CD8-positive, alpha-beta memory T cell (primary cell): ENCODE measurements around the gene NPHP4. TPM values are rescaled to one million over a fixed set of nuclear protein-coding genes. Genes with fewer than 3 reads are reported as not detected.

Experiments
- CTCF ChIA-PET: fragments of 350-600 bp; sonication (Branson Sonifier 250); formaldehyde crosslinking; loops from one replicate; lab custom pipeline; 2021; ENCODE audit warnings: antibody characterized with exemption; lab: Charles Lee
- POLR2A ChIA-PET: fragments of 350-600 bp; sonication (Branson Sonifier 250); formaldehyde crosslinking; loops from one replicate; lab custom pipeline; 2021; ENCODE audit warnings: antibody characterized with exemption; lab: Charles Lee
- DNase-seq, 5 donors: peaks; one replicate each; pipeline versions ENCODE4 v3.0.0 to v3.0.0-alpha.2; 2020 to 2022; ENCODE audit warnings: mixed read lengths in 1 of 5
- H3K27ac ChIP-seq: one replicate; pipeline ENCODE4 v1.7.0; 2013; ENCODE audit warnings: low read depth, mild to moderate bottlenecking, low read length, moderate library complexity
- H3K27me3 ChIP-seq: 2 replicates; pipeline ENCODE4 v1.7.0; 2013; ENCODE audit warnings: low read length, mild to moderate bottlenecking; ENCODE audit not compliant: insufficient read depth, poor library complexity, severe bottlenecking
- H3K36me3 ChIP-seq: 2 replicates; pipeline ENCODE4 v1.7.0; 2013; ENCODE audit warnings: mild to moderate bottlenecking, low read length, moderate library complexity; ENCODE audit not compliant: insufficient read depth
- H3K4me1 ChIP-seq: 2 replicates; pipeline ENCODE4 v1.7.0; 2013; ENCODE audit warnings: mild to moderate bottlenecking, low read length, moderate library complexity; ENCODE audit not compliant: insufficient read depth
- H3K4me3 ChIP-seq: 2 replicates; pipeline ENCODE4 v1.7.0; 2013; ENCODE audit warnings: mild to moderate bottlenecking, low read length
- H3K9me3 ChIP-seq: 2 replicates; pipeline ENCODE4 v1.7.0; 2013; ENCODE audit warnings: mild to moderate bottlenecking, low read length
- H3K27ac Mint-ChIP-seq, 8 donors: one replicate each; pipeline ENCODE4 v1.8.0; 2020 to 2021; ENCODE audit warnings: mixed read lengths in 8 of 8, mild to moderate bottlenecking in 6 of 8, inconsistent platforms in 3 of 8, moderate library complexity in 3 of 8
- H3K27me3 Mint-ChIP-seq, 2 donors: one replicate each; pipeline ENCODE4 v1.8.0; 2020 to 2021; ENCODE audit warnings: mixed read lengths in 2 of 2, mild to moderate bottlenecking in 1 of 2, moderate library complexity in 1 of 2
- H3K36me3 Mint-ChIP-seq, 3 donors: one replicate each; pipeline ENCODE4 v1.8.0; 2020 to 2021; ENCODE audit warnings: mixed read lengths in 3 of 3, inconsistent platforms in 1 of 3, mild to moderate bottlenecking in 1 of 3
- H3K4me1 Mint-ChIP-seq, 3 donors: one replicate each; pipeline ENCODE4 v1.8.0; 2020 to 2021; ENCODE audit warnings: mixed read lengths in 3 of 3, inconsistent platforms in 1 of 3, mild to moderate bottlenecking in 1 of 3
- H3K4me3 Mint-ChIP-seq, 7 donors: one replicate each; pipeline ENCODE4 v1.8.0; 2020 to 2021; ENCODE audit warnings: mixed read lengths in 7 of 7, mild to moderate bottlenecking in 6 of 7, moderate library complexity in 4 of 7, inconsistent platforms in 2 of 7
- H3K9me3 Mint-ChIP-seq, 5 donors: one replicate each; pipeline ENCODE4 v1.8.0; 2020 to 2022; ENCODE audit warnings: mixed read lengths in 5 of 5, mild to moderate bottlenecking in 3 of 5, moderate library complexity in 2 of 5, inconsistent platforms in 1 of 5
- polyA plus RNA-seq: library from polyadenylated mRNA; unstranded; fragments of 300-500 nt; fragmentation: Illumina TruSeq; gene quantifications from one replicate; pipeline ENCODE4 v1.2.3, GENCODE V29; 2021
- total RNA-seq, 2 experiments: library from RNA; stranded (reverse); gene quantifications; one replicate each; pipeline ENCODE4 v1.2.3, GENCODE V29; 2021

The NPHP4 gene
- total and polyA plus RNA-seq, 3 experiments from 2014 or later = 1.2 to 11.5 (median 11.2) TPM

GRCh38 chr1:5950994-5951785 lies 41.0 kb downstream of the NPHP4 start:
- Mint-ChIP-seq H3K27ac (peak overlapping the region in 1 of 8 donors; percentile 64), H3K4me1 (peaks cover 13 to 18% (median 16%) of the 10 kb centered on the region in 3 donors), H3K9me3 (no peaks in the 10 kb centered on the region), H3K27me3 (no peaks in the 10 kb centered on the region), H3K36me3 (peaks cover 4 to 28% (median 8%) of the 10 kb centered on the region in 3 donors), H3K4me3 (no peak overlapping the region)
- Histone ChIP-seq H3K4me3 (no peak overlapping the region), H3K4me1 (no peaks in the 10 kb centered on the region), H3K36me3 (no peaks in the 10 kb centered on the region), H3K9me3 (no peaks in the 10 kb centered on the region), H3K27ac (no peak overlapping the region), H3K27me3 (no peaks in the 10 kb centered on the region)
- POLR2A ChIA-PET = no interaction called here
- no peak for DNase-seq
- CTCF ChIA-PET = no interaction called here

GRCh38 chr1:5950201-5950895 lies 41.9 kb downstream of the NPHP4 start:
- H3K27me3 ChIP-seq = no peaks in the 10 kb centered on the region
- Mint-ChIP-seq H3K27ac (no peak overlapping the region), H3K4me1 (peaks cover 11 to 15% (median 12%) of the 10 kb centered on the region in 3 donors), H3K27me3 (no peaks in the 10 kb centered on the region), H3K4me3 (no peak overlapping the region), H3K36me3 (peaks cover 4 to 32% (median 10%) of the 10 kb centered on the region in 3 donors), H3K9me3 (no peaks in the 10 kb centered on the region)
- no peak overlapping the region for H3K27ac ChIP-seq
- CTCF ChIA-PET = no interaction called here
- no peaks in the 10 kb centered on the region for H3K36me3 ChIP-seq
- DNase-seq = no peak
- no peaks in the 10 kb centered on the region for H3K9me3 ChIP-seq
- H3K4me1 ChIP-seq = no peaks in the 10 kb centered on the region
- no peak overlapping the region for H3K4me3 ChIP-seq
- POLR2A ChIA-PET = no interaction called here

- Mint-ChIP-seq H3K36me3 (peaks cover 4 to 34% (median 11%) of the 10 kb centered on the region in 3 donors), H3K27ac (no peak overlapping the region), H3K27me3 (no peaks in the 10 kb centered on the region), H3K9me3 (no peaks in the 10 kb centered on the region), H3K4me3 (no peak overlapping the region), H3K4me1 (peaks cover 5 to 8% (median 6%) of the 10 kb centered on the region in 3 donors)
- Histone ChIP-seq H3K9me3 (no peaks in the 10 kb centered on the region), H3K36me3 (no peaks in the 10 kb centered on the region), H3K27me3 (no peaks in the 10 kb centered on the region), H3K4me3 (no peak overlapping the region), H3K4me1 (no peaks in the 10 kb centered on the region), H3K27ac (no peak overlapping the region)
- CTCF ChIA-PET = no interaction called here
- POLR2A ChIA-PET = no interaction called here
- DNase-seq = no peak
Measured at GRCh38 chr1:5949761-5950100, 42.5 kb downstream of the NPHP4 start.

- H3K9me3 Mint-ChIP-seq = no peaks in the 10 kb centered on the region
- H3K27ac Mint-ChIP-seq = no peak overlapping the region
- Histone ChIP-seq H3K4me3 (no peak overlapping the region), H3K27ac (no peak overlapping the region), H3K4me1 (no peaks in the 10 kb centered on the region), H3K27me3 (no peaks in the 10 kb centered on the region), H3K9me3 (no peaks in the 10 kb centered on the region), H3K36me3 (no peaks in the 10 kb centered on the region)
- ChIA-PET CTCF (no interaction called here), POLR2A (no interaction called here)
- peaks cover under 1 to 4% (median under 1%) of the 10 kb centered on the region in 3 donors for H3K4me1 Mint-ChIP-seq
- H3K4me3 Mint-ChIP-seq = no peak overlapping the region
- H3K27me3 Mint-ChIP-seq = no peaks in the 10 kb centered on the region
- H3K36me3 Mint-ChIP-seq = peaks cover 4 to 34% (median 8%) of the 10 kb centered on the region in 3 donors
- no peak for DNase-seq
Measured at GRCh38 chr1:5949085-5949760, 43.0 kb downstream of the NPHP4 start.

- Mint-ChIP-seq H3K4me1 (peaks cover 0 to 4% (median 0%) of the 10 kb centered on the region in 3 donors), H3K36me3 (peaks cover 4 to 32% (median 8%) of the 10 kb centered on the region in 3 donors), H3K9me3 (no peaks in the 10 kb centered on the region), H3K4me3 (no peak overlapping the region), H3K27me3 (no peaks in the 10 kb centered on the region), H3K27ac (no peak overlapping the region)
- Histone ChIP-seq H3K27me3 (no peaks in the 10 kb centered on the region), H3K9me3 (no peaks in the 10 kb centered on the region), H3K36me3 (no peaks in the 10 kb centered on the region), H3K4me1 (no peaks in the 10 kb centered on the region), H3K4me3 (no peak overlapping the region), H3K27ac (no peak overlapping the region)
- POLR2A ChIA-PET = no interaction called here
- CTCF ChIA-PET = no interaction called here
- no peak for DNase-seq
Measured at GRCh38 chr1:5948681-5949005, 43.6 kb downstream of the NPHP4 start.

- peaks cover 0 to 4% (median 0%) of the 10 kb centered on the region in 3 donors for H3K4me1 Mint-ChIP-seq
- DNase-seq = no peak
- H3K4me3 Mint-ChIP-seq = no peak overlapping the region
- H3K9me3 ChIP-seq = no peaks in the 10 kb centered on the region
- H3K9me3 Mint-ChIP-seq = no peaks in the 10 kb centered on the region
- no peaks in the 10 kb centered on the region for H3K27me3 Mint-ChIP-seq
- POLR2A ChIA-PET = no interaction called here
- CTCF ChIA-PET = no interaction called here
- H3K36me3 Mint-ChIP-seq = peaks cover 4 to 32% (median 8%) of the 10 kb centered on the region in 3 donors
- H3K36me3 ChIP-seq = no peaks in the 10 kb centered on the region
- no peak overlapping the region for H3K4me3 ChIP-seq
- no peak overlapping the region for H3K27ac Mint-ChIP-seq
- no peaks in the 10 kb centered on the region for H3K4me1 ChIP-seq
- no peak overlapping the region for H3K27ac ChIP-seq
- H3K27me3 ChIP-seq = no peaks in the 10 kb centered on the region
Measured at GRCh38 chr1:5947978-5948680, 44.1 kb downstream of the NPHP4 start.

- Mint-ChIP-seq H3K36me3 (peaks cover 4 to 32% (median 8%) of the 10 kb centered on the region in 3 donors), H3K4me1 (peaks cover 0 to 4% (median 0%) of the 10 kb centered on the region in 3 donors), H3K27me3 (no peaks in the 10 kb centered on the region), H3K4me3 (no peak overlapping the region), H3K9me3 (no peaks in the 10 kb centered on the region), H3K27ac (peak overlapping the region in 1 of 8 donors; percentile 85)
- no peak overlapping the region for H3K4me3 ChIP-seq
- DNase-seq = no peak
- H3K4me1 ChIP-seq = no peaks in the 10 kb centered on the region
- H3K27ac ChIP-seq = no peak overlapping the region
- H3K27me3 ChIP-seq = no peaks in the 10 kb centered on the region
- no peaks in the 10 kb centered on the region for H3K36me3 ChIP-seq
- ChIA-PET POLR2A (no interaction called here), CTCF (no interaction called here)
- no peaks in the 10 kb centered on the region for H3K9me3 ChIP-seq
Measured at GRCh38 chr1:5947071-5947821, 45.0 kb downstream of the NPHP4 start.
